ENCODE measurements around the gene FNDC3B.

FNDC3B gene

DNA sequence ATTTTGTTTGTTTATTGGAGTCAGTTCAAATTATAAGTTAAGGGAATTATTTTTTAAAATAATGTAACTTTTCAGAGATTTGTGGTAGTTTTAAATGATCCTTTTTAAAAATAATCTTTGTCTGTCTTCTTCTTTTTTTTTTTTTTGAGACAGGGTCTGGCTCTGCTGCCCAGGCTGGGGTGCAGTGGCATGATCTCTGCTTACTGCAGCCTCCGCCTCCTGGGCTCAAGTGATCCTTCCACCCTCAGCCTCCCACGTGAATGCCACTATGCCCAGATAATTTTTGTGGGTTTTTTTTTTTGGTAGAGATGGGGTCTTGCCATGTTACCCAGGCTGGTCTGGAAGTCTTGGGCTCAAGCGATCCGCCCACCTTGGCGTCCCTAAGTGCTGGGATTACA is 12.6 kb downstream of the FNDC3B start:
- H3K4me3 ChIP-seq (ENCODE audit: low read depth, low read length), result no peak overlapping the region

DNA sequence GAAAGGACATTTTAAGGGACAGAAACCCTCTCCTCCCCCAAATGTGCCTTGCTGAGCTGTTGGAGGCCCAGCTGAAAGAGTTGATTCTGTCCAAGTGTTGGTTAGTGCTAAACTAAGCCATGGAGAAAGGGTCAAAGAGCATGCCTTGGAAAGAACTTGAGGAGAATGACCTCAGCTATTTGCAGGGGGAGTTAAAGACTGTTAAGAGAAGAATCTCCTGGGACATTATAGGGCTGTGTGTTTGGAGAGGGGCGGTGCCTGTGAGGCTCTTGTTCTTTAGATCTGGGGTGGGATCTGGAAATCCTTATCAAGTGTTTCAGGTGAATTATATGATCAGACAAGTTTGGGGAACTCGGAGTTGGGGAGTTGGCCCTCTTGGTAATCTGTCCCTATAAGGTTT is 13.0 kb downstream of the FNDC3B start:
- no peak overlapping the region for H3K4me3 ChIP-seq (ENCODE audit: low read depth, low read length)

DNA sequence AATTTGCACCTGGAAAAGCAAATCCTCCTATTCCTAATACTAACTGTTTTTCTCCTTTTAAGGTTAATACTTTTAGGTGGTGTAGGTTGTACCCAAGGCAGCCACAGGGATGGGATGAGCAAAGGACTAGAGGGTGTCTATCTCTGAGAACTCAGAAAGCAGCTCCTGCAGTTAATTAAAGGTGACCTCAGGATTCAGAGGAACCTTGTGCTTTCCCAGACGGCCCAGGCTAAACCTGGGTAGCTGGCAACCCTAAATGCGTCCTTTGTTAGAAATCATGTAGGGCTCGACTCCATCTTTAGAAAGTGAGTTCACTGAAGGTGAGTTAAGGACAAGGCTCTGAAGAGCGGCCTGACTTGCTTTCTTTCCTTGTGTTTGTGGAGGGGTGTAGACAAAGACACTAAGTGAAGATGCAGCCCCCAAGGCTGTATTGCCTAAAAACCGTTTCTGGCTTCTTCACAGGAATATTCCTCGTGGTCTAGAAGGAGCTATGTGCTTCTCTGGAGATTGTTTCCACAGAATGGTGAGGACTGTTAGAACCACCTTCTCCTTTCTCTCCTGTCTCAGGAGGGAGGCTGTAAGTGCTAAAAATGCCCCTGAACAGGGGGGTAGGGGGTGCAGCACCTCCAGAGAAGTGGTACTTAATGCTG is 14.9 kb downstream of the FNDC3B start:
- H3K4me3 ChIP-seq (ENCODE audit: low read depth, low read length), result no peak overlapping the region

DNA sequence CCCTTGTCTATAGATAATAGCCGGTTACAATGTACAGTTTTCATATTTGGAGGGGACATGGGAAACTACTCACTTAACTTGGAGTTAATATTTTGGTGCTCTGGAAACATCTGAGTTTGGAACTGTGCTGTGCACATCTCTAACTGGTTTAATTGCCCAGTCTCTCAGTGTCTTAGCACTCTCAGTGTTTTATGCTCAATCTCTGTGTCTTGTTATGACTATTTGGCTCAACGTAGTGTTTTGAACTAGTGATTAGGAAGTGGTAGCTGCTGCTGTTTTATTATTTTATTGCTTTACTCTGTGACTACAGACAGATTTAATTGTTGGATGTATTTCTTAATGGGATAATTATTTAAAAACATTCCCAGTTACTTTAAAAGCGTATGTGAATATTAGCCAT is 17.0 kb downstream of the FNDC3B start:
- H3K4me3 ChIP-seq (ENCODE audit: low read depth, low read length), result no peak overlapping the region

GRCh38 chr3:172057059-172057458 is 17.7 kb downstream of the FNDC3B start:
- H3K4me3 ChIP-seq (ENCODE audit: low read depth, low read length), result no peak overlapping the region

DNA sequence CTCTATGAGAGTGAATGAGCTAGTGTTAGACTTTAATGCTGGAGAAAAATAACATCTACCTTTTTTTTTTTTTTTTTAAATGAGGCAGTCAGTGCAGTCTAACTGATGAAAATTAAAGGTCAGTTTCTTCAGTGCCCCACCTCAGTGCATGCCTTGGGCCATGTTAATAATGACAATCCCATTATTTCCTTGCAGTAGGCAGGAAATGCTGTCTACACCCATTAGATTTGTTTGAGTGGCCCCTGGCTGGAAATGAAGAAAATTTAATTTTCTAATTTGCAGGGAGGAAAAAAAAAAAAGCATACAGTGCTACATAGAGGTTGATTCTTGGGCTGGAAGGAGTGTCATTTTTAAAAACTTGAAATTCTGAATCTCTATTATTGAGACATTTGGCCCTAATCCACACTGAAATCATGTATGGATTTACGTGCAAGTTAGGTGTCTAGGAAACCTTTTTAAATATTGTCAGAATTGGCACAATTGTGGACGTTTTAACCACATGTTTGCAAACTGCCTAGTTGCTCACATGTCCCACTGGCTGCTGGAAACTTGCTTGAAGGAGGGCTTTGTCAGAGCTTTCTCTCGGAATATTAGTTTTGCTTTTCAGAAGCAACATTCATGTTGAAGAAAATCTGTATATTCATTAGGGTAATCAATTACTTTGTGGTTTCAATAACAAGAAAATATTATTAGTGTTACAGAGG is 18.4 kb downstream of the FNDC3B start:
- no peak overlapping the region for H3K4me3 ChIP-seq (ENCODE audit: low read depth, low read length)

GRCh38 chr3:172059532-172059931 is 20.2 kb downstream of the FNDC3B start:
- no peak overlapping the region for H3K4me3 ChIP-seq (ENCODE audit: low read depth, low read length)

DNA sequence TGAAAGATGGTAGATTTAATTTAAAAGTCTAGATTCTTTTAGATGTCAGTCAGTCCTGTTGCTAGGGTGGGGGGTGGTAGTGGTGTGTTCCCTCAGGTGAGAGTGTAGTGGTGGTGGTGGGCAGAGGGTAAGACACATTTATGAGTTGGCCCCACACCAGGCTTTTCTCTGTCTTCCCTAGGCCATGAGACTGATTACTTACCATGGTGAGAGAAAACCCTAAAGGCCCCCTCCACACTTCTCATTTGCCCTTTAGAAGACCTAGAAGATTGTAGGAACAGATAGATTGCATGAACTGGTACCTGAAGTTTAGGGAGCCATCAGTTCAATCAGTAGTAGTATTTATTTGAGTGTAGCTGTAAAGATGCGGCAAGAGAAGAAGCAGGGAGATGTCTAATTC is 20.9 kb downstream of the FNDC3B start:
- no peak overlapping the region for H3K4me3 ChIP-seq (ENCODE audit: low read depth, low read length)

DNA sequence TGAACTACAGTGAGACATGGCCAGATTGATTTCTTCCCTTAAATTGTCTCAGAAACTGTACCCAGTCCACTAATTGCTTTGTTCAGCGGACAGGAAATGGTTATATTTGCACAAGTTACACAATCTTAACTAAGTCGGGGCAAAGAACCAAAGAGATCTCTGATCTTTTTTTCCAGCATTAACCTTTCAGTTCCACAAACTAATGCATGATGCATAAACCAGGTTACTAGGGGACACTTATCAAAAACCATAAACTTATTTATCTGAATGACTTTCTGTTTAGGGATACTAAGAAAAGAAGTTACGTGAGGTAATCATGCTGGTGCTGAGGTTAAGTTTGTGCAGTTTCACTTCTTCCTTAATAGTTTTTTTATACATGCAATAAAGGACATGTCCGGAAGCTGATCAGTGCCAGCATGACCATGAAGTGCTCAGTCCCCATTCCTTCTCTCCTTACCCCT is 22.4 kb downstream of the FNDC3B start:
- H3K4me3 ChIP-seq (ENCODE audit: low read depth, low read length), result no peak overlapping the region

- no peak overlapping the region for H3K4me3 ChIP-seq (ENCODE audit: low read depth, low read length)
These were observed 23.4 kb downstream of the FNDC3B start for GRCh38 chr3:172062761-172063160.

DNA sequence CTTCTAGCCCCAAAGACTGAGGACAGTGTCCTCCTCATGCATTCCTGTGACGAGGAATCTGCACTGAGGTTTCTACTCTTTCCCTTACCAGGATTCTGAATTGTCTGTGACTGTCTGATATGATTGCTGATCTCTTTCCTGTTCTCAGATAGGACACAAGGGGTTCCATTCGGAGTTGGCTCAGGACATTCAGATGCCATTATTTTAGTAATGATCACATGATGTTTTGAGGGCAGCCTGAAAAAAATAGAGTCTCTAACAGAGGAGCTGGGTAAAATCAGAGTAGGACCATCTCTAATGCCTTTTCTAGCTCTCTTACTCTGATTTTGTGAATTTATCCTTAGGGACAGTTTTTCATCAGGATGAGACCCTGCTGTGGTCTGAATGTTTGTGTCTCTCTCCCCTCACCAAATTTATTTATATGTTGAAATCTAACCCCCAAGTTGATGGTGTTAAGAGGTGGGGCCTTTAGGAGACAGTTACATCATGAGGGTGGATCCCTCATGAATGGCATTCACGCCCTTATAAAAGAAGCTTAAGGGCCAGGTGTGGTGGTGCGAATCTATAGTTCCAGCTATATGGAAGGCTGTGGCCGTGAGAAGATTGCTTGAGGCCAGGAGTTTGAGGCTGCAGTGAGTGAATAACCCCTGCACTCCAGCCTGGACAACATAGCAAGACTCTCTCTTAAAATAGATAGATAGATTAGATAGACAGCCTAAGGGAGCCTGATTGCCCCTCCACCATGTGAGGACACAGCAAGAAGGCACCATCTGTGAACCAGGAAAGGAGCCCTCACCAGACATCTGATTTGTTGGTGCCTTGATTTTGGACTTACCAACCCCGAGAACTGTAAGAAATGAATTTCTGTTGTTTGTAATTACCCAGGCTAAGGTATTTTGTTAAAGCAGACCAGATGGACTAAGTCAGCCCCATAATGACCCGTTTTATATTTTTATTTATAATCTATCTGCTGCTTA is 24.4 kb downstream of the FNDC3B start:
- no peak overlapping the region for H3K4me3 ChIP-seq (ENCODE audit: low read depth, low read length)

DNA sequence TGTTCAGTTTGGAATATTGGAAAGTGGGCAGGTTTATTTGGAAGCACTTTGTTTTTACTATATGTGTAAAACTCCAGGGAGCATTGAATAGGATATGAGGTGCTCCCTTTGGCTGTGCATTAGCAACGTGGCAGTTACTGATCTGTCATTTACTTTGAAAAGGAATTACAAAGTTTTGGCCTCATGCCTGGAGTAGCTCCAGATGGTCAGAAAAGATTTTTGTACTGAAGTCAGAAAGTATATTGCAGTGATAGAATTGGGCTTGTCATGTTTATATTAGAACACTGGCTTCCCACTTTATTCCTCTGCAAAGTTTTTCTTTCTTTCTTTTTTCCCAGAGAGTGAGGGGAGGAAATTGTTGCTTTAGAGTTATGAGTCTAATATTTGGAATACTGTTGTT is 26.1 kb downstream of the FNDC3B start:
- no peak overlapping the region for H3K4me3 ChIP-seq (ENCODE audit: low read depth, low read length)

GRCh38 chr3:172065967-172066762 is 26.8 kb downstream of the FNDC3B start:
- H3K4me3 ChIP-seq (ENCODE audit: low read depth, low read length), result no peak overlapping the region

- no peak overlapping the region for H3K4me3 ChIP-seq (ENCODE audit: low read depth, low read length)
These were observed 27.8 kb downstream of the FNDC3B start for GRCh38 chr3:172066880-172067796.

- no peak overlapping the region for H3K4me3 ChIP-seq (ENCODE audit: low read depth, low read length)
These were observed 28.6 kb downstream of the FNDC3B start for GRCh38 chr3:172067837-172068440.

GRCh38 chr3:172068977-172069376 is 29.6 kb downstream of the FNDC3B start:
- H3K4me3 ChIP-seq (ENCODE audit: low read depth, low read length), result no peak overlapping the region

DNA sequence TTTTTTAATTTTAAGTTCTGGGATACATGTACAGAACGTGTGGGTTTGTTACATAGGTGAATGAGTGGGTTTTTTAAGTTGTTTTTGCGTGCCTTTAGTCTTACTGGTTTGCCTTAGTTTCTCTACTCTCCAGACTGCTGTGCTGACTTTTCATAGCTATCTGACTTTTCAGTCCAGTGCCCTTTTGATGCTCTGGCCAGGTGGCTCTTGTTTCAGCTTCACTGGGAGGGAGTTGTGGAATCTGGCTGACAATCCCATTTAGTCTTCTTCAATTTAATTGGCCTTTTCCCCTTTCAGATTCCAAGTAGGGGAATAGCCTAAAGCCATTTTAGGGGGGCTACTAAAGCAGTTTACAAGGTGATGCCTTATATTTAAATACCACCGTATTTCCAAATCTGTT is 30.1 kb downstream of the FNDC3B start:
- no peak overlapping the region for H3K4me3 ChIP-seq (ENCODE audit: low read depth, low read length)

DNA sequence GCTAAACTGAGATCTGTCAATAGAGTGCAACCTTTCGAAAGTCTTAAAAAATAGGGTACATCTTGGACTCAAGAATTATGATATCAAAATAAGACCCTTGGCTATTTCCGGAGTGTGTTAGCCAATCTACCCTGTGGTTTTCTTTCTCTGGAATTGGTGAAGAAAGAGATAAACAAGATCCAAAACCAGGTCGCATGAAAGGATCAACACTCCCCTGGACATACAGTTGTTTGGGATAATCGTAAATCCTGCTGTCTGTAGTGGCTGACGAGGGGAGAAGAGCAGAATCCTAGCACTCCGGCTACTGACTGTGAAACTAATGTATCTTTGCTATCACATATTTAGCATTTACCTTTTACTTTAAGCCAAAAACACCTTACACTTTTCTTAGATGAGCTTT is 30.9 kb downstream of the FNDC3B start:
- no peak overlapping the region for H3K4me3 ChIP-seq (ENCODE audit: low read depth, low read length)

DNA sequence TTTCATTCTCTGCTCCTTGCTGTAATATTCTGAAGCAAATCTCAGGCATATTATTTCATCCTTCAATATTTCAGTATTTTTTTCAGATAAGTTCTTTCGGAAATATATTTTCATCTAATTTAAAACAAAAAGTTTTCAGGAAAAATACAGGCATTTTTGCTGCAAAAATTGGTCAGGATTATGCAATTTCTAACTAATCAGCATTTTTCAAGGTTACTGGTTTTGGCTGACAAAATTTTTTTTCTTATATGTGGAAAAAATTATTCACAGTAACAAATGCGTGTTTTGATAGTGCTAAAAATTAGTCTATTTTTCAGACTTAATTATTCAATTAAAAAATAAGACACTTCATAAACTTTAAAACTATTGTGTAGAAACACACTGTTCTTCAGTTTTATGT is 31.4 kb downstream of the FNDC3B start:
- no peak overlapping the region for H3K4me3 ChIP-seq (ENCODE audit: low read depth, low read length)

Data from iPS-11a (cell line).